Measurements from ENCODE around the gene EDIL3.

Gene EDIL3

GRCh38 chr5:83967417-83967816, 417.3 kb downstream of the EDIL3 start:
- Histone ChIP-seq H3K9me3 (ENCODE audit: severe bottlenecking) (no peaks in the 10 kb centered on the region), H3K36me3 (no peaks in the 10 kb centered on the region), H3K4me3 (ENCODE audit: low read depth, low read length) (no peak overlapping the region), H3K27me3 (ENCODE audit: insufficient read depth, low read depth, severe bottlenecking) (no peaks in the 10 kb centered on the region), H3K27ac (no peak overlapping the region)
- DNase-seq, result no peak
- TF ChIP-seq, protein P1, sequence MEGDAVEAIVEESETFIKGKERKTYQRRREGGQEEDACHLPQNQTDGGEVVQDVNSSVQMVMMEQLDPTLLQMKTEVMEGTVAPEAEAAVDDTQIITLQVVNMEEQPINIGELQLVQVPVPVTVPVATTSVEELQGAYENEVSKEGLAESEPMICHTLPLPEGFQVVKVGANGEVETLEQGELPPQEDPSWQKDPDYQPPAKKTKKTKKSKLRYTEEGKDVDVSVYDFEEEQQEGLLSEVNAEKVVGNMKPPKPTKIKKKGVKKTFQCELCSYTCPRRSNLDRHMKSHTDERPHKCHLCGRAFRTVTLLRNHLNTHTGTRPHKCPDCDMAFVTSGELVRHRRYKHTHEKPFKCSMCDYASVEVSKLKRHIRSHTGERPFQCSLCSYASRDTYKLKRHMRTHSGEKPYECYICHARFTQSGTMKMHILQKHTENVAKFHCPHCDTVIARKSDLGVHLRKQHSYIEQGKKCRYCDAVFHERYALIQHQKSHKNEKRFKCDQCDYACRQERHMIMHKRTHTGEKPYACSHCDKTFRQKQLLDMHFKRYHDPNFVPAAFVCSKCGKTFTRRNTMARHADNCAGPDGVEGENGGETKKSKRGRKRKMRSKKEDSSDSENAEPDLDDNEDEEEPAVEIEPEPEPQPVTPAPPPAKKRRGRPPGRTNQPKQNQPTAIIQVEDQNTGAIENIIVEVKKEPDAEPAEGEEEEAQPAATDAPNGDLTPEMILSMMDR (IDR thresholded peaks at IDR 0.05; ENCODE audit: low read depth, low read length), result no peak

DNA sequence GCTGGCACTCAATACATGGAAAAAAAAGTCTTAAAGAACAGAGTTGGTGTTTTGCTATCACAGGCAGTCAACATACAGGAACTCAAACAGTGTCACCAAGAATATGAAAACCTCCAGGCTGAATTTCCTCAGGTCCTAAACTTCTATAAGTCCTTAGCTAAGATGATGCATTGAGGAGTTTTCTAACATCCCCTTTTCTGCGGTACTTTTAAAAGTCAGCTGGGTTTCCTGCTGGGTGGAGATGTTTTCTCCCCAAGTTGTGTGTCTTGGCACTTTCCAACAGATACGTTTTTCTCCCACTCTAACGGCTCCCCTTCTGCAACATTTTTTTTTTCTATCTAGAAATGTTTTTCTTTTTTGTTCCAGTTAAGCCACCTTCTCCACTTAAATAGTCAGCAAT, 419.2 kb downstream of the EDIL3 start:
- TF ChIP-seq, protein P1 (IDR thresholded peaks at IDR 0.05; ENCODE audit: low read depth, low read length), result no peak
- H3K27me3 ChIP-seq (ENCODE audit: insufficient read depth, low read depth, severe bottlenecking), result no peaks in the 10 kb centered on the region

DNA sequence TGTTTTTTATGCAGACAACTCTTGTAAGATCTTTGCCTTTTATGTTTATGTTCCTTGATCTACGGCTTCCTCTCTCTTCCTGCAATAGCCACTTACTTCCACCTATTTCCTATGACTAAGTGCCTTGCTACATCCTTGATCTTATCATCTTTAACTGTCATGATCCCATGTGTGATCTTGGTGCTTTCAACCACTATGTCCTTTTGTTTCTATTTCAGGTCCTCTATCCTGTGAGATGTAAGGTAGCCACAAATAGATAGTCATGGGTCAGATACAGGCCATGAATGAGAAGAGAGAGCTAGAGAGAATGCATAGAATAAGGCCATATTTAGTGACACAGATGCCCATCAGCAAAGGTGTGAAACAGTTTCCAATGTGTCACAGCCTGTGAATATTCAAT, 420.4 kb downstream of the EDIL3 start:
- no peak overlapping the region for H3K27ac ChIP-seq
- no peak for DNase-seq

More for the DNA sequence above, 419.2 kb downstream of the EDIL3 start:
- H3K4me3 ChIP-seq (ENCODE audit: low read depth, low read length), result no peak overlapping the region
- H3K27ac ChIP-seq, result no peak overlapping the region
- no peaks in the 10 kb centered on the region for H3K36me3 ChIP-seq
- H3K9me3 ChIP-seq (ENCODE audit: severe bottlenecking), result no peaks in the 10 kb centered on the region
- no peak for DNase-seq

GRCh38 chr5:83957188-83957587, 427.5 kb downstream of the EDIL3 start:
- Histone ChIP-seq H3K27me3 (ENCODE audit: insufficient read depth, low read depth, severe bottlenecking) (no peaks in the 10 kb centered on the region), H3K27ac (no peak overlapping the region), H3K4me3 (ENCODE audit: low read depth, low read length) (no peak overlapping the region), H3K36me3 (no peaks in the 10 kb centered on the region; the same call in 1 of the 2 replicates), H3K9me3 (ENCODE audit: severe bottlenecking) (no peaks in the 10 kb centered on the region)
- no peak for DNase-seq
- TF ChIP-seq, protein P1 (IDR thresholded peaks at IDR 0.05; ENCODE audit: low read depth, low read length), result no peak

More for the DNA sequence above, 420.4 kb downstream of the EDIL3 start:
- H3K9me3 ChIP-seq (ENCODE audit: severe bottlenecking), result no peaks in the 10 kb centered on the region
- H3K27me3 ChIP-seq (ENCODE audit: insufficient read depth, low read depth, severe bottlenecking), result no peaks in the 10 kb centered on the region
- no peaks in the 10 kb centered on the region for H3K36me3 ChIP-seq
- TF ChIP-seq, protein P1 (IDR thresholded peaks at IDR 0.05; ENCODE audit: low read depth, low read length), result no peak
- no peak overlapping the region for H3K4me3 ChIP-seq (ENCODE audit: low read depth, low read length)

GRCh38 chr5:83956386-83956785, 428.3 kb downstream of the EDIL3 start:
- Histone ChIP-seq H3K27ac (no peak overlapping the region), H3K27me3 (ENCODE audit: insufficient read depth, low read depth, severe bottlenecking) (no peaks in the 10 kb centered on the region), H3K9me3 (ENCODE audit: severe bottlenecking) (no peaks in the 10 kb centered on the region), H3K4me3 (ENCODE audit: low read depth, low read length) (no peak overlapping the region), H3K36me3 (no peaks in the 10 kb centered on the region; the same call in 1 of the 2 replicates)
- DNase-seq, result no peak
- TF ChIP-seq, protein P1 (IDR thresholded peaks at IDR 0.05; ENCODE audit: low read depth, low read length), result no peak

- TF ChIP-seq, protein P1 (IDR thresholded peaks at IDR 0.05; ENCODE audit: low read depth, low read length), result no peak
- H3K27ac ChIP-seq, result no peak overlapping the region
- no peak overlapping the region for H3K4me3 ChIP-seq (ENCODE audit: low read depth, low read length)
- no peaks in the 10 kb centered on the region for H3K27me3 ChIP-seq (ENCODE audit: insufficient read depth, low read depth, severe bottlenecking)
- no peaks in the 10 kb centered on the region for H3K9me3 ChIP-seq (ENCODE audit: severe bottlenecking)
- no peak for DNase-seq
- H3K36me3 ChIP-seq, result no peaks in the 10 kb centered on the region; the same call in 1 of the 2 replicates
These were observed 428.8 kb downstream of the EDIL3 start for GRCh38 chr5:83955916-83956315.

All from WERI-Rb-1 (cell line).